Stimulated activated CD8-positive, alpha-beta memory T cell treated with anti-CD3 and anti-CD28 coated beads, Interleukin-15, amount 100 ng/mL, for 1 hour (primary cell): Measurements from ENCODE around the gene RPS21.

Source experiments
- DNase-seq: peaks from one replicate; pipeline ENCODE4 v3.0.0-alpha.2; 2020; ENCODE audit warnings: low read depth

Gene RPS21

GRCh38 chr20:62386383-62387218 is at the start of gene RPS21:
Gene RPS21 (plus strand): TSS chr20:62387103. CDS start chr20:62387339, 236 bp downstream.
- peak; percentile 81 for DNase-seq

GRCh38 chr20:62337558-62338293 is 49.2 kb upstream of the RPS21 start:
- DNase-seq, result no peak

- DNase-seq, result no peak
Measured at GRCh38 chr20:62338294-62338620, 48.6 kb upstream of the RPS21 start.

GRCh38 chr20:62339647-62340062 is 47.2 kb upstream of the RPS21 start:
- DNase-seq, result no peak

- DNase-seq, result no peak
Measured at GRCh38 chr20:62342910-62343309, 44.0 kb upstream of the RPS21 start.

GRCh38 chr20:62344092-62344491 is 42.8 kb upstream of the RPS21 start:
- DNase-seq, result no peak

GRCh38 chr20:62344782-62345181 is 42.1 kb upstream of the RPS21 start:
- DNase-seq, result no peak

GRCh38 chr20:62345681-62346370 is 41.1 kb upstream of the RPS21 start:
- no peak for DNase-seq

GRCh38 chr20:62346398-62347150 is 40.3 kb upstream of the RPS21 start:
- no peak for DNase-seq

- DNase-seq, result no peak
Measured at GRCh38 chr20:62347151-62347404, 39.8 kb upstream of the RPS21 start.

- no peak for DNase-seq
Measured at GRCh38 chr20:62347445-62347844, 39.5 kb upstream of the RPS21 start.

- no peak for DNase-seq
Measured at GRCh38 chr20:62348604-62349003, 38.3 kb upstream of the RPS21 start.

GRCh38 chr20:62349556-62350097 is 37.3 kb upstream of the RPS21 start:
- DNase-seq, result no peak

GRCh38 chr20:62350098-62350628 is 36.7 kb upstream of the RPS21 start:
- DNase-seq, result no peak

GRCh38 chr20:62350629-62351422 is 36.1 kb upstream of the RPS21 start:
- DNase-seq, result no peak

GRCh38 chr20:62351469-62352401 is 35.2 kb upstream of the RPS21 start:
- no peak for DNase-seq

- DNase-seq, result no peak
Measured at GRCh38 chr20:62352402-62353288, 34.3 kb upstream of the RPS21 start.

GRCh38 chr20:62353289-62354030 is 33.4 kb upstream of the RPS21 start:
- DNase-seq, result no peak
